Thoracic aorta (tissue), 2 donors: ENCODE data around the gene AQR. TPM values are rescaled to one million over a fixed set of nuclear protein-coding genes. Genes with fewer than 3 reads are reported as not detected.

Source experiments
- ATAC-seq: fragments of 150-250 bp; one replicate; pipeline ENCODE4 v1.8.0; 2017; ENCODE audit warnings: low read depth; ENCODE audit not compliant: insufficient number of reproducible peaks, low FRiP score
- DNase-seq: peaks from one replicate; pipeline ENCODE4 v3.0.0-alpha.2; 2020; ENCODE audit warnings: low spot score
- H3K27ac ChIP-seq, 2 donors: fragments of 200-600 bp; sonication (generic); 1 replicate in 1 of 2; 2 replicates in 1 of 2; pipeline ENCODE4 v1.5.1; 2016; ENCODE audit warnings: mild to moderate bottlenecking in 2 of 2, moderate library complexity in 2 of 2
- H3K27me3 ChIP-seq: fragments of 200-600 bp; sonication (generic); replicated peaks from 2 replicates; pipeline ENCODE4 v1.6.0; 2016; ENCODE audit warnings: mild to moderate bottlenecking; ENCODE audit not compliant: insufficient read depth
- H3K36me3 ChIP-seq: fragments of 200-600 bp; sonication (generic); one replicate; pipeline ENCODE4 v1.5.1; 2016
- H3K4me1 ChIP-seq, 2 donors: fragments of 200-600 bp; sonication (generic); 1 replicate in 1 of 2; 2 replicates in 1 of 2; pipeline versions ENCODE4 v1.5.1 to v1.6.0; 2016; ENCODE audit warnings: low read depth in 2 of 2, mild to moderate bottlenecking in 1 of 2; ENCODE audit not compliant: control insufficient read depth in 1 of 2
- H3K4me3 ChIP-seq: fragments of 200-600 bp; sonication (generic); 2 replicates; pipeline ENCODE4 v1.5.1; 2016; ENCODE audit warnings: mild to moderate bottlenecking
- H3K9me3 ChIP-seq: fragments of 200-600 bp; sonication (generic); 2 replicates; pipeline ENCODE4 v1.5.1; 2016
- CTCF ChIP-seq: fragments of 200-600 bp; sonication (generic); IDR thresholded peaks from one replicate; pipeline ENCODE4 v1.5.1; 2019; ENCODE audit warnings: antibody characterized with exemption
- total RNA-seq, 2 donors: library from RNA; depleted of rRNA; stranded (reverse); fragments of >200 nt; gene quantifications; one replicate each; pipeline versions ENCODE4 v1.1.0 to v1.2.3, GENCODE V29; 2016

The AQR gene
- total RNA-seq, 2 donors from 2014 or later: 19.6 to 37.0 TPM

- DNase-seq (no peak), ATAC-seq (no peak)
- no peak overlapping the region for H3K4me3 ChIP-seq
These were observed 141.2 kb downstream of the AQR start for GRCh38 chr15:34828145-34828911.

GRCh38 chr15:34821831-34822230 lies 147.7 kb downstream of the AQR start:
- Histone ChIP-seq H3K27ac (no peak overlapping the region), H3K36me3 (no peaks in the 10 kb centered on the region), H3K4me1 (no peaks in the 10 kb centered on the region), H3K27me3 (no peaks in the 10 kb centered on the region), H3K4me3 (no peak overlapping the region), H3K9me3 (no peaks in the 10 kb centered on the region)
- ATAC-seq (no peak), DNase-seq (no peak)
- no peak for TF ChIP-seq CTCF

More at GRCh38 chr15:34828145-34828911, 141.2 kb downstream of the AQR start:
- Histone ChIP-seq H3K9me3 (no peaks in the 10 kb centered on the region), H3K27ac (no peak overlapping the region), H3K36me3 (no peaks in the 10 kb centered on the region), H3K4me1 (no peaks in the 10 kb centered on the region), H3K27me3 (no peaks in the 10 kb centered on the region)
- no peak for TF ChIP-seq CTCF

- Histone ChIP-seq H3K36me3 (no peaks in the 10 kb centered on the region), H3K27me3 (no peaks in the 10 kb centered on the region), H3K9me3 (no peaks in the 10 kb centered on the region), H3K27ac (no peak overlapping the region), H3K4me1 (no peaks in the 10 kb centered on the region), H3K4me3 (no peak overlapping the region)
- TF ChIP-seq CTCF: no peak
- ATAC-seq (no peak), DNase-seq (no peak)
These were observed 149.4 kb downstream of the AQR start for GRCh38 chr15:34820110-34820509.

- Histone ChIP-seq H3K4me1 (peaks cover 0 to 3% of the 10 kb centered on the region in 2 donors), H3K36me3 (no peaks in the 10 kb centered on the region), H3K27me3 (no peaks in the 10 kb centered on the region), H3K27ac (no peak overlapping the region), H3K9me3 (no peaks in the 10 kb centered on the region), H3K4me3 (no peak overlapping the region)
- ATAC-seq (no peak), DNase-seq (no peak)
- TF ChIP-seq CTCF: no peak
These were observed 151.0 kb downstream of the AQR start for GRCh38 chr15:34818526-34818925.

GRCh38 chr15:34815836-34816235 lies 153.7 kb downstream of the AQR start:
- ATAC-seq (no peak), DNase-seq (no peak)
- Histone ChIP-seq H3K9me3 (no peaks in the 10 kb centered on the region), H3K27ac (no peak overlapping the region), H3K27me3 (no peaks in the 10 kb centered on the region), H3K36me3 (no peaks in the 10 kb centered on the region), H3K4me3 (no peak overlapping the region), H3K4me1 (peaks cover 14 to 23% of the 10 kb centered on the region in 2 donors)
- no peak for TF ChIP-seq CTCF
